KMS-11 (cell line): Measurements from ENCODE around the gene MTHFSD.

ENCODE experiments used
- H2AFZ ChIP-seq: fragments of 200-600 bp; sonication (generic); 2 replicates; pipeline ENCODE4 v1.6.1; 2016; ENCODE audit warnings: antibody characterized with exemption, mixed run types, low read depth
- H3K27ac ChIP-seq: fragments of 200-600 bp; sonication (generic); 2 replicates; pipeline ENCODE4 v1.6.1; 2016; ENCODE audit warnings: mild to moderate bottlenecking, mixed run types
- H3K27me3 ChIP-seq: fragments of 200-600 bp; sonication (generic); 2 replicates; pipeline ENCODE4 v1.6.1; 2017; ENCODE audit warnings: mild to moderate bottlenecking, low read depth, mixed run types, moderate library complexity; ENCODE audit not compliant: insufficient read depth
- H3K36me3 ChIP-seq: fragments of 200-600 bp; sonication (generic); 2 replicates; pipeline ENCODE4 v1.6.1; 2017; ENCODE audit warnings: mild to moderate bottlenecking, mixed run types; ENCODE audit not compliant: insufficient read depth
- H3K4me1 ChIP-seq: fragments of 200-600 bp; sonication (generic); 2 replicates; pipeline ENCODE4 v1.6.1; 2016; ENCODE audit warnings: mild to moderate bottlenecking, low read depth, mixed run types; ENCODE audit not compliant: poor library complexity, severe bottlenecking
- H3K4me2 ChIP-seq: fragments of 200-600 bp; sonication (generic); 2 replicates; pipeline ENCODE4 v1.7.0; 2016; ENCODE audit warnings: mild to moderate bottlenecking, mixed run types
- H3K4me3 ChIP-seq: fragments of 200-600 bp; sonication (generic); IDR thresholded peaks from 2 replicates; pipeline ENCODE4 v1.6.1; 2017; ENCODE audit warnings: low read depth, low read length, mixed read lengths; ENCODE audit not compliant: insufficient read depth
- H3K79me2 ChIP-seq: fragments of 200-600 bp; sonication (generic); 2 replicates; pipeline ENCODE4 v1.6.1; 2016; ENCODE audit warnings: low read depth, mixed run types; ENCODE audit not compliant: insufficient read depth
- H3K9ac ChIP-seq: fragments of 200-600 bp; sonication (generic); 2 replicates; pipeline ENCODE4 v1.6.1; 2016; ENCODE audit warnings: mild to moderate bottlenecking, mixed run types
- H4K20me1 ChIP-seq: fragments of 200-600 bp; sonication (generic); 2 replicates; pipeline ENCODE4 v1.6.1; 2016; ENCODE audit warnings: mild to moderate bottlenecking, mixed run types; ENCODE audit not compliant: insufficient read depth
- TF ChIP-seq, protein P1 (sequence below): fragments of 200-600 bp; sonication (generic); conservative IDR thresholded peaks from 2 replicates; pipeline ENCODE4 v1.6.1; 2017; ENCODE audit warnings: low read depth, mild to moderate bottlenecking, antibody characterized with exemption, low read length, moderate library complexity, mixed read lengths

The MTHFSD gene

DNA sequence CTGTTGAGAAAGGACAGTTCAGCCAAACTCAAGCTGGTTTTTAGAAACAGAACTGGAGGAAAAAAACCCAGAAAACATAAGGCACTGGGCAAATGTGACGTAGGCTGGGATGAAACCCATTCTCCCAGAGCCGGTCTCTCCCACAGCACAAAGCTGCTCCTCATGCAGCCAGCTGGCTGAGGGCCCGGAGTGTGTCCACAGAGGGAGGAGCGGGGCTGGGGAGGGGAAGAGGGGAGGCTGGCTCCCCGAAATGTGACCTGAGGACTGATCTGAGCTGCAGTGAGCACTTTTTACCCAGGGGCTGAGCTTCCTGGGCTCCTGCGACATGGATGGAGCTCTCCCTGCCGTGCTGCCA is 23.9 kb downstream of the MTHFSD start:
- H3K27me3 ChIP-seq: no peaks in the 10 kb centered on the region
- no peaks in the 10 kb centered on the region for H3K36me3 ChIP-seq
- no peak overlapping the region for H3K4me2 ChIP-seq
- no peaks in the 10 kb centered on the region for H4K20me1 ChIP-seq
- no peak overlapping the region for H3K9ac ChIP-seq
- no peaks in the 10 kb centered on the region for H3K79me2 ChIP-seq
- H2AFZ ChIP-seq: no peak overlapping the region
- H3K4me1 ChIP-seq: no peaks in the 10 kb centered on the region
- TF ChIP-seq, protein P1, sequence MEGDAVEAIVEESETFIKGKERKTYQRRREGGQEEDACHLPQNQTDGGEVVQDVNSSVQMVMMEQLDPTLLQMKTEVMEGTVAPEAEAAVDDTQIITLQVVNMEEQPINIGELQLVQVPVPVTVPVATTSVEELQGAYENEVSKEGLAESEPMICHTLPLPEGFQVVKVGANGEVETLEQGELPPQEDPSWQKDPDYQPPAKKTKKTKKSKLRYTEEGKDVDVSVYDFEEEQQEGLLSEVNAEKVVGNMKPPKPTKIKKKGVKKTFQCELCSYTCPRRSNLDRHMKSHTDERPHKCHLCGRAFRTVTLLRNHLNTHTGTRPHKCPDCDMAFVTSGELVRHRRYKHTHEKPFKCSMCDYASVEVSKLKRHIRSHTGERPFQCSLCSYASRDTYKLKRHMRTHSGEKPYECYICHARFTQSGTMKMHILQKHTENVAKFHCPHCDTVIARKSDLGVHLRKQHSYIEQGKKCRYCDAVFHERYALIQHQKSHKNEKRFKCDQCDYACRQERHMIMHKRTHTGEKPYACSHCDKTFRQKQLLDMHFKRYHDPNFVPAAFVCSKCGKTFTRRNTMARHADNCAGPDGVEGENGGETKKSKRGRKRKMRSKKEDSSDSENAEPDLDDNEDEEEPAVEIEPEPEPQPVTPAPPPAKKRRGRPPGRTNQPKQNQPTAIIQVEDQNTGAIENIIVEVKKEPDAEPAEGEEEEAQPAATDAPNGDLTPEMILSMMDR: no peak
- H3K4me3 ChIP-seq: no peak overlapping the region
- H3K27ac ChIP-seq: no peak overlapping the region

DNA sequence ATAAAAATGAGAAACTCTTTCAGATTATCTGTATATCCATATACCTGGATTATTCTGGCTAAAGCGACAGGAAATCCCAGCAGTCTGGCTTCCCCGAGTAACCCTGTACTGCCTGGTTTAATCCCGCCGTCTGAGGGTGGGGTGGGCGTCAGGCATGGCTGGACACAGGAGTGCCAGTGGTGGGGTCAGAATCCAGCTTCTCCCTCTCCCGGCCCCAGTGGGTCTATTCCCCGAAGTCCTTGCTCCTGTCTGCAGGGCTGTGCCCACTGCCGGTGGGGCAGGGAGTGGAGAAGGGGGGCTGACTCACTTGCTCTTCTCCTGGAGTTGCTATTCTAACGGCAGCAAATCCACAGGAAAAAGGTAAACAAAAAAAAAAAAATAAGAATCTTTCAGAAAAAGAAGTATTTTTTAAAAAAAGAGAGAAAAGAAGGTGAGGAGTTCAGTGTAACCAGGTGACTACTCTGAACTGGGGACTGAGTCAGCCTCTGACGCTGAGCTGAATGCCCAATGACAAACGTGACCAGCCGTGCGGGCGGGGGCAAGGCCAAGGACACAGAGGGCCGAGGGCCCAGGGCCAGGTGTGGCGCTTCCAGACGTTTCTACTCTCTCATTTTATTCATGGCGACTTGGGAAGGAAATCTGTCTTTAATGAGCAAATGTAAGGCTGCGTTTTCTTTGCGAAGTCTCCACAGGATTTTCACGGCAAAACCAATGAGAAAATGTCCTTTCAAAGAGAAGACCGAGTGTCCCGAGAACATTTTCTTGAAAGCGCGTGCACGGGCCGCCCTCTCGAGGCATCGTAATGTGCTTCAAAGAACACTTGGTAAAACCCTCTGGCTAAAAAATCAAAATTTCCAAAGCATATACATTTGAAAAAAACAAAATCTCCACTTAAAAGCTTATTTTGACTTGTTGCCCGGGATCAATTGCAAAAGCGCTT is 24.5 kb downstream of the MTHFSD start:
- Histone ChIP-seq H4K20me1 (no peaks in the 10 kb centered on the region), H3K4me1 (no peaks in the 10 kb centered on the region), H2AFZ (no peak overlapping the region), H3K9ac (no peak overlapping the region), H3K27me3 (no peaks in the 10 kb centered on the region), H3K79me2 (no peaks in the 10 kb centered on the region), H3K27ac (no peak overlapping the region), H3K4me2 (no peak overlapping the region), H3K36me3 (no peaks in the 10 kb centered on the region), H3K4me3 (no peak overlapping the region)
- TF ChIP-seq, protein P1: no peak

DNA sequence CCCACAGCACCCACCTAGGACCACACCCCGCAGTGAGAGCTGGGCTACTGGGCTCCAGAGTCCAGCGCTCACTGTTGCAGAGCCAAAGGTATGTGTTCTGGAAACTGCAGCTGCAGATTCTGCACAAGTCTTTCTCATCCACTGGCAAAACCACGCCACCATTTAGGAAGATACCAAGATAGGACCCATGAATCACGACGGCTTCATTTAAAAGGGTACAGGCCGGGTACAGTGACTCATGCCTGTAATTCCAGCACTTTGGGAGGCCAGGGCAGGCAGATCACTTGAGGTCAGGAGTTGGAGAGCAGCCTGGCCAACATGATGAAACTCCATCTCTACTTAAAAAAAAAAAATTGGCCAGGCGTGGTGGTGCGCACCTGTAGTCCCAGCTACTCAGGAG is 25.9 kb downstream of the MTHFSD start:
- Histone ChIP-seq H3K27ac (no peak overlapping the region), H3K4me3 (no peak overlapping the region)

DNA sequence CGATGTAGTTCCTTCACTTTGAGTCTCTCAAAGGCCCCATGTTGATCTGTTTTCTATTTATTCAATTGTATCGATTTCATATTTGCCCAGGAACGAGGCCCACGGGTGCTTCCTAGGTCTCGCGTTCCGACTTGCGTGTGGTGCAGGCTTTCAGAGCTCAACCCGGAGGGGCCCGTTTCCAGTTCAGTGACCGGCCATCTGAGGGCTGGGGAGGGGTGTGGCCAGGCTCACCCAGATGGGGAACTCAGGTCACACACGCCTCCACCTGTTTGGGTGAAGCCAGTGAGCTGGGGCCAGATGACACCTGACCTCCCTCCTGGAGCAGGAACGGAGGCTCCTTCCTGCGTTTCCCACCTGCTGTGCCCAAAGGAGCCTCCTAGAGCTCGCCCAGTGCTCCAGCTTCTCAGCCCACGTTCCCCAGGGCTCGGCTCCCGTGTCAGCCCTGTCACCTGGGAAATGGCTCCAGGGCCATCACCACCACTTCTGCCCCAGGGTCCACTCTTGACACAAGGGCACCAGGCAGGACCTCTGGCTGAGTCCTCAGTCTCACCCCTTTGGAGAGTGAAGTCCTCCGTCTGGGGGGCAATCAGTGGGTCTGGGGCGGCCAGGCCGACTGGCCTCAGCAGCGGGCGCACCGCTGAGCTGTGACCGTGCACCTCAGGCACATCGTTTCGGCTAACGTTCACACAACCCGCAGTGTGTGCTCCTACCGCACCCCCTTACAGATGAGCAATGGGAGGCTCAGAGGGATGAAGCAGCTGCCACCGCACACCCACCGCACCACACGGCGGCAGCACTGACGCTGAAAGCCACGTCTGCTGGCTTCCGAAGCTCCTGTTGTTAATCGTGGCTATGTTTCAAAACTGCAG is 26.7 kb downstream of the MTHFSD start:
- Histone ChIP-seq H3K9ac (no peak overlapping the region), H3K36me3 (no peaks in the 10 kb centered on the region), H2AFZ (no peak overlapping the region), H3K27ac (no peak overlapping the region), H3K79me2 (no peaks in the 10 kb centered on the region), H3K4me1 (no peaks in the 10 kb centered on the region), H4K20me1 (no peaks in the 10 kb centered on the region), H3K4me3 (no peak overlapping the region), H3K4me2 (no peak overlapping the region), H3K27me3 (no peaks in the 10 kb centered on the region; the same call in 1 of the 2 replicates)
- TF ChIP-seq, protein P1: no peak

More for the DNA sequence above, 25.9 kb downstream of the MTHFSD start:
- Histone ChIP-seq H2AFZ (no peak overlapping the region), H3K79me2 (no peaks in the 10 kb centered on the region), H3K4me2 (no peak overlapping the region), H3K27me3 (no peaks in the 10 kb centered on the region), H4K20me1 (no peaks in the 10 kb centered on the region), H3K4me1 (no peaks in the 10 kb centered on the region), H3K36me3 (no peaks in the 10 kb centered on the region), H3K9ac (no peak overlapping the region)
- TF ChIP-seq, protein P1: no peak
